Heart left ventricle (tissue), 13 donors: ENCODE data around the gene GALNT18.

Source experiments
- CTCF ChIP-seq, 12 donors: fragments of 200-600 bp; sonication (generic) in 4 of 12; IDR thresholded peaks; one replicate each; pipeline versions ENCODE4 v1.5.0 to v1.8.0; 2018 to 2022; ENCODE audit warnings: antibody characterized with exemption in 12 of 12, mild to moderate bottlenecking in 5 of 12
- POLR2A ChIP-seq, 2 donors: fragments of 450-650 bp; IDR thresholded peaks; one replicate each; pipeline ENCODE4 v1.6.1; 2017; ENCODE audit warnings: antibody characterized with exemption in 2 of 2, mild to moderate bottlenecking in 2 of 2, moderate library complexity in 2 of 2
- donor health status: ischemic (EF 13 %, LVEDD 7.1; RV severe dilation, severe dysfunction).
- donor health status: DM: no; HTN: yes; CAD: no.
- donor health status: DM: no; HTN: no; CAD: no.
- donor health status: ischemic (EF 25% LVEDD 6.9; RV normal size, moderate dysfunction).
- donor health status: ischemic (EF 25% LVEDD 5.7; RV mildly dilated, moderate dysfunction).
- donor health status: ischemic (EF 35%, LVEDD 5.7; RV mildly dilated, moderate dysfunction).
- donor health status: nonischemic (EF 11% LVEDD 7.7; RV severe dilation, severe dysfunction).
- donor health status: DM: yes; HTN: yes; CAD: no.
- donor health status: PGD.
- donor health status: ischemic (EF 29% LVEDD 5.4; RV normal size, mild dysfunction).
- donor health status: nonischemic (EF 23%, LVEDD 6.1; RV moderate dilation, normal function).

GRCh38 chr11:11308249-11308648 lies 313.6 kb downstream of the GALNT18 start:
- TF ChIP-seq CTCF (IDR thresholded peaks at IDR 0.05) = no peak
- TF ChIP-seq POLR2A (IDR thresholded peaks at IDR 0.05) = no peak
